Breast epithelium (tissue), 3 donors: ENCODE results near the gene SPATA9.

Source experiments
- CTCF ChIP-seq, 3 donors: fragments of 450-650 bp; IDR thresholded peaks; one replicate each; pipeline ENCODE4 v1.5.1; 2016 to 2017; ENCODE audit warnings: antibody characterized with exemption in 3 of 3, mild to moderate bottlenecking in 3 of 3, moderate library complexity in 3 of 3
- POLR2A ChIP-seq: fragments of 450-650 bp; IDR thresholded peaks from one replicate; pipeline ENCODE4 v1.6.1; 2016; ENCODE audit warnings: antibody characterized with exemption, mild to moderate bottlenecking, moderate library complexity
- POLR2AphosphoS5 ChIP-seq, 3 donors: sonication (generic); formaldehyde crosslinking; IDR thresholded peaks; one replicate each; pipeline ENCODE4 v1.6.1; 2017; ENCODE audit warnings: antibody characterized with exemption in 3 of 3

GRCh38 chr5:95667061-95667618 lies 15.7 kb downstream of the SPATA9 start:
- no peak for TF ChIP-seq CTCF (IDR thresholded peaks at IDR 0.05)
- no peak for TF ChIP-seq POLR2AphosphoS5 (IDR thresholded peaks at IDR 0.05)
- TF ChIP-seq POLR2A: no peak
